ENCODE results near the gene HEXD. TPM values are rescaled to one million over a fixed set of nuclear protein-coding genes. Genes with fewer than 3 reads are reported as not detected.

The HEXD gene
- total and polyA plus RNA-seq, 8 donors, result 25.9 to 275 (median 39.5) TPM

GRCh38 chr17:82446124-82446523, 28.0 kb downstream of the HEXD start:
- intact Hi-C loops (cut with DNase I), result no loop called here
- no peak for TF ChIP-seq CTCF (IDR thresholded peaks at IDR 0.05)
- peak in 1 of 6 donors; percentile 62 for DNase-seq
- peak overlapping the region in 1 of 4 donors; percentile 28 for H3K27ac ChIP-seq
- H3K4me3 ChIP-seq, result no peak overlapping the region
- H3K9me3 ChIP-seq, result no peaks in the 10 kb centered on the region
- peaks cover 3 to 23% (median 18%) of the 10 kb centered on the region in 3 donors for H3K4me1 ChIP-seq
- no peak for FAIRE-seq
- 89 to 92% methylated on average over 15 of the region's 15 CpGs for WGBS, 2 donors
- H3K36me3 ChIP-seq, result peaks cover 0 to 3% (median 2%) of the 10 kb centered on the region in 3 donors
- H3K27me3 ChIP-seq, result no peaks in the 10 kb centered on the region
- ATAC-seq, result no peak

GRCh38 chr17:82446649-82447048, 28.5 kb downstream of the HEXD start:
- no peak for TF ChIP-seq CTCF (IDR thresholded peaks at IDR 0.05)
- intact Hi-C loops (cut with DNase I), result no loop called here
- peak in 1 of 6 donors; percentile 60 for DNase-seq
- no peaks in the 10 kb centered on the region for H3K27me3 ChIP-seq
- no peaks in the 10 kb centered on the region for H3K9me3 ChIP-seq
- FAIRE-seq, result no peak
- peaks cover 7 to 28% (median 22%) of the 10 kb centered on the region in 3 donors for H3K4me1 ChIP-seq
- WGBS, 2 donors, result 85% methylated on average over 12 of the region's 12 CpGs
- no peak overlapping the region for H3K4me3 ChIP-seq
- no peak overlapping the region for H3K27ac ChIP-seq
- ATAC-seq, result no peak
- H3K36me3 ChIP-seq, result peaks cover 0 to 3% (median 2%) of the 10 kb centered on the region in 3 donors

GRCh38 chr17:82447876-82448275, 29.7 kb downstream of the HEXD start:
- WGBS, 2 donors, result 92 to 93% methylated on average over 11 of the region's 11 CpGs
- intact Hi-C loops (cut with DNase I), result no loop called here
- H3K4me3 ChIP-seq, result no peak overlapping the region

GRCh38 chr17:82449131-82449882, 31.2 kb downstream of the HEXD start:
- H3K4me3 ChIP-seq, result peak overlapping the region; percentile 72 to 99 (median 90)
- H3K27me3 ChIP-seq, result no peaks in the 10 kb centered on the region
- no peak for TF ChIP-seq CTCF (IDR thresholded peaks at IDR 0.05)
- peak overlapping the region in 3 of 4 donors; percentile 80 to 91 (median 90) for H3K27ac ChIP-seq
- H3K4me1 ChIP-seq, result peaks cover 7 to 31% (median 17%) of the 10 kb centered on the region in 3 donors
- WGBS, 2 donors, result 81 to 82% methylated on average over 30 of the region's 30 CpGs
- H3K36me3 ChIP-seq, result no peaks in the 10 kb centered on the region
- DNase-seq (peak in 3 of 6 donors; percentile 16 to 72 (median 32)), FAIRE-seq (no peak), ATAC-seq (no peak)
- no peaks in the 10 kb centered on the region for H3K9me3 ChIP-seq
- intact Hi-C loops (cut with DNase I), result no loop called here

More at GRCh38 chr17:82447876-82448275, 29.7 kb downstream of the HEXD start:
- no peak for FAIRE-seq
- Histone ChIP-seq H3K9me3 (no peaks in the 10 kb centered on the region), H3K36me3 (peaks cover 0 to 2% (median 0%) of the 10 kb centered on the region in 3 donors), H3K4me1 (peaks cover 7 to 31% (median 22%) of the 10 kb centered on the region in 3 donors), H3K27ac (no peak overlapping the region), H3K27me3 (no peaks in the 10 kb centered on the region)
- no peak for ATAC-seq
- no peak for TF ChIP-seq CTCF (IDR thresholded peaks at IDR 0.05)
- peak in 1 of 6 donors; percentile 47 for DNase-seq

- Histone ChIP-seq H3K4me3 (peak overlapping the region; percentile 72 to 99 (median 90)), H3K27me3 (no peaks in the 10 kb centered on the region), H3K27ac (peak overlapping the region; percentile 68 to 91 (median 85)), H3K4me1 (peaks cover 7 to 31% (median 17%) of the 10 kb centered on the region in 3 donors), H3K9me3 (no peaks in the 10 kb centered on the region), H3K36me3 (no peaks in the 10 kb centered on the region)
- TF ChIP-seq CTCF (IDR thresholded peaks at IDR 0.05), result no peak
- 52 to 55% methylated on average over 18 of the region's 18 CpGs for WGBS, 2 donors
- ATAC-seq, result no peak
- FAIRE-seq, result no peak
- intact Hi-C loops (cut with DNase I), result no loop called here
- peak in 2 of 6 donors; percentile 28 to 46 for DNase-seq
These were observed 31.8 kb downstream of the HEXD start for GRCh38 chr17:82449883-82450356.

All from pancreas (tissue), 10 donors.